ENCODE data around the gene COLEC12.

The COLEC12 gene

DNA sequence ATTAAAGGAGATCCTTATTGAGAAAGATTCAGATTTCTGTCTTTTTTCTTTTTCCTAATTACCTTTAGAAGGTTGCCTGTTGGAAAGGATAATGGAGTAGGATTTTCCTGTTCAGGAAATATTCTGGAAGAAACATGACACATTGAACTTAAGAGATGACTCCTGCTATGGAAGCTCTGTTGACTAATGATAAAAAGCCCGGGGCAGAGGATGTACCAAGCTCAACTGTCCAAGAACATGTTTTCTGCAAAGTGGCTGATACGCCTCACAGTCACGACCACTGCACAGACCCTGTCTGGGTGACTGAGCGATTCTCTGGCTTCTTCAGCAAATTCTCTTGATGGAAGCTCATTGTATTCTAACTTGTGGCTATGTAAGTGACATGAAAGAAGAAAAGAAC lies 146.5 kb downstream of the COLEC12 start:
- DNase-seq = no peak

DNA sequence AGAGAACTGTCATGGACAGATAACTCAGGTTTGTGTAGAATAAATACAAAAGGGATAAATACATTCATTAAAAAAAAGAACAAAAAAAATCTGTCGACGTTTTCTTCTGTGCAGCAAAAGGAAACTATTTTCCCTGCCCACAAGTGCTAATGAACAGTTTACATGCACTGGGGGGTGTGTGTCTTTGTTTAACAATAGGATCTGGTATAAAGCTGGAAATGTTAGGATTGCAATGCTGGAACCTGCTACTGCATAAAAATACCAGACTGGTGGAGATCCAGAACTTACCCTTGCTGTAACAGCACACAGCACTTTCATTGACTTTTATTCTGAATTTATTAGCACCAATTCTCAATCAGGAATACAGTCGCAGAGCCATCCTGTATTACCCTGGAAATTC lies 148.1 kb downstream of the COLEC12 start:
- DNase-seq = no peak

DNA sequence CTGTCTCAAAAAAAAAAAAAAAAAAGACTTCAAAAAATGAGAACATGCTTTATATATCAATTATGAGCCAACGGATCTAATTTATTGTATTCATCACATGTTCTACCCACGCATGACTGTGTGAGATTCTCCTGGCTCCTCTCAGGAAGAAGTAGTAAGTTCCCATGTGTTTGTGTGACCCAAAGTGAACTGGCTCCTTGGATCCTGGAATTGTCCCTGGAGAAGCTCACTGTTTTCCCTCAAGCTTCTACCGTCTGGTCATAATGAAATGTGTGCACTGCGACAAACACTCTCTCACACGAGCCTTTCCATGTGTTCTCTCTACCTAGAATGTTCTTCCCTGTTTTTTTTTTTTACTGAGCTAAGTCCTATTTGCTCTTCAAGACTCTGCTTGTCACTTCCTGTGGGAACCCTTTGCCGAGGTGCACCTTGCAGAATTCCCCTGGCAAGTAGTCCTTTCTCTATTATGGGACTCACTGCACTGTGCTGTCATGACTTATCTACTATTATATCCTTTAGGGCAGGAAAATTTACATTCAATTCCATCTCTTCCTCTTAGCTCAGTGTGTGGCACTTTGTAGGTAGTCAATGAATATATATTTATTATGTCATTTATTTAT lies 149.4 kb downstream of the COLEC12 start:
- no peak for DNase-seq

DNA sequence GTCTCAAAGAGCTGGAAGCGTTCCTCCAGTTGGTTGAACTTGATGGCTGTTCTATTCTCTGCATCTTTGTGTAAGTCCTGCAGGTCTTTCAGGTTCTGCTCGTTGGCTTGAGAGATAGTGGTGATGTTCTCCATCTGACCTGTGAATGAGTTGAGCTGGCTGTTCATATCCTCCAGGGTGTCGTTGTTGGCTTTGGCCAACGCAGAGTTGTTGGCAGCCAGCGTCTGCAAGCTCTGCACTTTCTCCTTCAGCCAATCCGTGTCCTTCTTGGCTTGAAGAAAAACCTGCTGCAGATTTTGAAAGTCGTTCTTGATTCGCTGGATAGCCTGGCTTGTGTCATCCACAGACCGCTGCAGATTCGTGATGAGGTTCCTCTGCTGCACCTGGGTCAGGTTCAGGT lies 153.9 kb downstream of the COLEC12 start:
- no peak for DNase-seq

DNA sequence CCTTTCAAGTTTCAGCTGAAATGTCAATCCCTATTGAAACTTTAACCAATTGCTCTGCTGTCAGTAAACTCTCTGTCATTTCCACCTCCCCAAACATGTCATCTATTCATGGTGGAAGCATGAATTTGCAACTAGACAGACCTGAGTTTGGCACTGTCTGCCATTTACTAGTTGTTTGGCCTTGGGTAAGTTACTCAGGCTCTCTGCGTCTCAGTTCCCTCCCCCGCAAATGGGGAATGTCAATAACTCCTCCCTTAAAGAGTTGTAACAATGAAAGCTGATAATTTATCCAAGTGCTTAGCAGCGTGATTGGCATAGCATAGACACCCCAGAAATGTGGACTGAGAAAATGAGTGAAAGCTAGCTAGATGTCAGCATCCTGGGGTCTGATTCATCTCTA lies 159.4 kb downstream of the COLEC12 start:
- no peak for DNase-seq

DNA sequence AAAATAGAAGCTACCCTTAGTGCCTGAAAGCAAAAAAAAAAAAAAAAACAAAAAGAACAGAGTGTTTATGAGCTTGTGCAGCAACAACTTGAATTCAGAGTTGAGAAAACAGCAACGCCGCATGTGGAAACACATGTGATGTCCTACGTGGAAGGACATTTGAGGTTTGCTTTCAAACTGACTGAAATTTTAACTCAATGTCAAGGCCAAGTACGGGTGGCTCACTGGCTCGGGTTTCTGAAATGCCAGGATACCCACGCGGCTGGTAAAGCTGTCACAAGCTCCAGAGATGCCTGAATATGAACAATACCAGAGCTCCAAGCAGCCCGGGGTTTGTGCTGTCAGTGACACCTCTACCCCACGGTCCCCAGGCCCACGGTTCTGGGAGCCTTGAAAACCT lies 160.5 kb downstream of the COLEC12 start:
- DNase-seq = no peak

DNA sequence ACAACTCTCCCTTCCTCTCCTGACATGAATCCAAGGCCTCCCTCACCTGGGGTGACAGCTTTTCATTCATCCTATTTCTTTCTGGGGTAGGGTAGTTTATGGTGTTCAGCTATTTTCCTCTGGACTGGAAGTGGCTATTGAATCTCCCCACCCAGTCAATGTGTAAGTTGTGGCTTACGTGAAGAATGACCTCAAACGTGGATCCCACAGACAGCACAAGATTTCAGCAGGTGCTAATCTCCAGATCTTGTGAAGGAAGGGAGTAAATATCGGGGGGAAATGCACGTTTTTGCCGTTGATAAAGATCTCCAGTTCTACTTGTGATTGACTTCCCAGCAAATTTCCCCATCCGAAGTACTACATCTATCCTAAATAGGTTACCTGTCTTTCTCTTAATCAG lies 161.3 kb downstream of the COLEC12 start:
- DNase-seq = no peak

DNA sequence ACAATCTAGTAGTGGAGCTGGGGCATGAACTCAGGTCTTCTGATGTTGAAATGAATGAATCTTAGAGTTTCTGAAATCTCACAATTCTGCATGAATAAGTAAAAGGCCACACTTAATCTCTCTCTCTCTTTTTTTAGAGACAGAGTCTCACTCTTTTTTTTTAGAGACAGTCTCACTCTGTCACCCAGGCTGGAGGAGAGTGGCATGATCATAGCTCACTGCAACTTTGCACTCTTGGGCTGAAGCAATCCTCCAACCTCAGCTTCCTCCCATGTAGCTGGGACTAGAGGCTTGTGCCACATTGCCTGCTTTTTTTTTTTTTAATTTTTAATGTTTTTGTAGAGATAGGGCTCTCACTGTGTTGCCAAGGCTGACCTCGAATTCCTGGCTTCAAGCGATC lies 163.8 kb downstream of the COLEC12 start:
- DNase-seq = no peak

DNA sequence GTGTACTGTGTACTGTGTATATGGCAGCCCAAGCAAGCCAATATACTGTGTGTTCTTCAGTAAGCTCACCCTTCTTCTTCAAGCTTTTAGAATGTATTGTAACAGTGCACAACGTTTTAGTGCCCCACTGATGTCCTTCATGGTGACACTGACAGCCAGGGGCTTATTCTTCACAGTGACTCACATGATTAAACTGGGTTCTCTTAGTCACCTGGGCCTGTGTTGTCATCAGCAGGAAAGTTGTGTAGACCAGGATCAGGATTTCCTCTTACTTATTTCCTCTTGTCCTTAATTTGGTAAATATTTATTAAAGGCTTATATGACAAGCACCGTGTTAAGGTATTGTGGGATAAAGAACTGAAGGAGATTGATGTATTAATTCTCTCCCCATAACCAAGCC lies 164.8 kb downstream of the COLEC12 start:
- no peak for DNase-seq

DNA sequence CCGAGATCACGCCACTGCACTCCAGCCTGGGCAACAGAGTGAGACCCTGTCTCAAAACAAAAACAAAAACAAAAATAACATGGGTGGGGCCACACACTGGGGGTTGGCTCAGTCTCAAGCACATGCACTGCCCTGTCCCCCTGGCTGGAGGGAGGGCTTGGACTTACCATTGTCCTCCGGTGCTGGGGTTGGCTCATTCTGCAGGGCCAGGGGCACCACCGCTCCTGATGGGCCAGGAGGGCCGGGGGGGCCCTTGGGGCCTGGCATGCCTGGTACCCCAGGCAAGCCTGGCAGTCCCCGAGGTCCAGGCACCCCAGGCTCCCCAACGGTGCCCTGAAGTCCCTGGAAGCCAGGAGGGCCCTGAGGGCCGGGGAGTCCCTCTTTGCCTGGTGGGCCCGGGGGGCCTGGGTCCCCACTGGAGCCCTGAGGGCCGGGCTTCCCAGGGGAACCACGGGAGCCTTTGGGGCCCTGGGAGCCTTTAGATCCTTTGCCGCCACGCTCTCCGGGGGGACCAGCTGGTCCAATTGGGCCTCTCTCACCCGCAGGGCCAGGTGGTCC lies 165.8 kb downstream of the COLEC12 start:
- no peak for DNase-seq

DNA sequence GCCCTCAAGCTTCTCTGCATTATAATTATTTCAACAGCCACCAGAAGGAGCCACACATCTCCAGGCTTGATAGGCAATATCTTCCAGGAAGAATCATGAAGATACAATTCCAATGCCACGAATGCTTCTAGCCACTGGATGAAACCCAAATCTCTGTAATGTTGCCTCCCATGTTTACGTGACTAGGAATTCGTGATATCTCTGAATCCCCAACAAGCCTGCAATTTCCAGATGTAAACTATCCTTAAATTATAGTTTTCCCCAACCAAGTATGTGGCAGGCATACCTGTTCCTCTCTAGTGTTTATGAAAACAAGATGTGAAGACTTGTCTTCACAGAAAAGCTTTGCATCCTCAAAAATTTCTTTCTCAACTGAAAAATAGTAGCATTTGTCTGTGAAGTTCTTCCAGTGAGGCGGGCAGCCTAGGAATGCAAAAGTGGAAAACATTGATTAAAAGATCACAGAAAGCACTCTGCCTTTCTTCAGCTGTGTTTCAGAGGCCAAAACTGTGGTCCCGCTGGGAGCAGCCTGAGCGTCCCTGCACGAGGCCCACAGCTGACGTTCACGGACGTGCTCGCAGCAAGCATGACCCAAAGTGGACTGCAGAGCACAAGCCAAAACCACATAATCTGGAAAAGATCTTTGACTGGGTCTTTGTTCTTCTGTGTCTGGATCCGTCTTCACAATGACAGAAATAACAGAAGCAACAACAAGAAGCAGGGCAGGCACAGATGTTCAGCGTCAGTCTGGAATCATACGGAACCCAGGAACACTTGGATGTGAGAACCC lies 167.6 kb downstream of the COLEC12 start:
- no peak for DNase-seq

DNA sequence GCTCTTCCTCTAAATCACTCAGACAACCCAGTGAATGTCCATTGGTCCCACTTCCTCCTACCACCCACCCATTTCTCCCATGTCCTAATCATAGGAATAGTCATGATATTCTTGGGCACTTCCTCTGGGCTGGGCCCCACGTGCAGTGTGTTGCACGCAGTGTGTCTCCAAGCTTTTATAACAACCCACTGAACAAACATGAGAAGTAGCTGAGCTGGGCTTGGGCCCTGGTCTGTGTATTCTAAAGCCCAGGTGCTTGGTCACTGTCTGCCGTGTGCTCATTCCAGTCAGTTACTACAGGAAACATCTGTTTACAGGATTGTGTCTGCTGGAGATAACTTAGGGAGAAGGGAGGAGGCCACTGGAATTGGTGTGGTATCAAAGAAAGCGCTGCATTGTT lies 168.5 kb downstream of the COLEC12 start:
- DNase-seq = no peak

DNA sequence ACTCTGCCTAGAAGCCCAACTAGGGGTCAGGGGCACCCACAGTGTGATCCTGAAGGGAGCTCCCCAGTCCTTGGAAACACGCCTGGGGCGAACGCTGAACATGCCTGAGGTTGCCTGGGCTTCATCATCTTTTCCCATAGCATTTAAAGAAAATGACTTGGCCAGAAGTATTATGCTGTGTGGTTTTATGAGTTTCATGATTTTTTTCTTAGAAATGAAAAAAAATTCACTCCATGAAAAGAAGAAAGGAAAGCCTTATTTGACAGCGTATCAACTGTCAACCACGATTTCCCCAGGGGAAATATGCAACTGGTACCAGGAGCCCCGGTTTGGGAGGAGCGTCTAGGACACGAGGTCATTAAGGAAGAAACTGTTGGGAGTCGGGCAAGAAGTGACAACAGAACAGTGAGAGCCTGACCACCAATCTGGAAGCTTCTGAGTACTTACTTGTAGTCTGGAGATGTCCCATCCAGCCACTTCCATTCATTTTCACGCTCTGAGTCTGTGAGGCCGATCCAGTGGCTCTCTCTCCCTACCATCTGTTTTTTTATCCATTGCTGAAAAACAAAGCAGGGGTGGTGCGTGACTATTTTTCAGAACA lies 169.2 kb downstream of the COLEC12 start:
- no peak for DNase-seq

DNA sequence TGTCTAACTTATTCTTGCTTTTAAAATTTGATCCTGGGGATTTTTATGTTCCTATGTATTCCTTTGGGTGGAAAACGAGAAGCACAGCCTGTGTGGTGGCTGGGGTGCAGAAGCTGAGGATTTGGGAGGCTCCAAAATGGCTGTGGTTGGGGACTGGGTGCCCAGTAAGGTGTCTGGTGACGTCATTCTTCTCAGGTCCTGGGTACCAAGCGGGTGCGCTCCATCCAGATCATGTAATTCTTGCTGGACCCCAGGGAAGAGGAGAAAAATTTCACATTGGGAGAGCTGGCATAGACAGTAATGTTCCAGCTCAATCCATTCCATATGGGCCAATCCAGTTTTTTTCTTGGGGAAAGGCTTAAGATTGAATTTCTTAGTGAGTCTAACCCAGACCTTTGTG lies 171.6 kb downstream of the COLEC12 start:
- no peak for DNase-seq

DNA sequence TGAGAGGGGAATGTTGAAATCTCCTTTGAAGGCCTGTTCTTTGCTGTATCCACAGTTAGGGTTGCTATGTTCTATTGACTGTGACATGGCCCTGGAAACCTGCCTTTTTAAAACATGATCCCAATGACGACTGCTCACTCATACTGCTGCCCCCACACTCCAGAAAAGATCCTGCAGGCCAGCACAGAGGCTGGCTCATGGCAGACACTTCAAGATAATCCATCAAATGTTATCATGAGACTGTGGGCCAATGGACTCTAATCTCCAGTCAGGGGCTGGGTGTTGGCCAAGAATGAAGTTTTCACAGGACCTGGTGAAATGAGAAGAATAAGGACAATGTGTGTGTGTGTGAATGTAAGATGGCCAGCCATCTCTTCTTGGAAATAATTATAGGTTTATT lies 173.7 kb downstream of the COLEC12 start:
- no peak for DNase-seq

DNA sequence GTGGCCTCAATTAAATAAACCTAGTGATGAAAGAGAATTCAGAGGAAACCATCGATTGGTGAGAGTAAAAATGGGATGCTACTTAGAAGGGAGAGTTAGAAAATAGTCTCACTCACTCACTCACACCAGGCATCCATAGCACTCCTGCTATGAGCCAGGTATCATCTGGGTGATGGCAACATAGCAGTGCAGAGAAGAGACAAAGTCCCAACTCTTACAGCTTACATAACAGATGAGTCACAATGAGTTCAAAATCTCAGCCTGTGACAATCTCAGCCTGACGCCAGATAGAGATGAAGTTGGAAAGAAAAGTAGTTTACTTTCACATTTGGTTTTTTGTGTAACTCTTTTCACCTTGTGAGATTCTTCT lies 177.3 kb downstream of the COLEC12 start:
- DNase-seq = no peak

DNA sequence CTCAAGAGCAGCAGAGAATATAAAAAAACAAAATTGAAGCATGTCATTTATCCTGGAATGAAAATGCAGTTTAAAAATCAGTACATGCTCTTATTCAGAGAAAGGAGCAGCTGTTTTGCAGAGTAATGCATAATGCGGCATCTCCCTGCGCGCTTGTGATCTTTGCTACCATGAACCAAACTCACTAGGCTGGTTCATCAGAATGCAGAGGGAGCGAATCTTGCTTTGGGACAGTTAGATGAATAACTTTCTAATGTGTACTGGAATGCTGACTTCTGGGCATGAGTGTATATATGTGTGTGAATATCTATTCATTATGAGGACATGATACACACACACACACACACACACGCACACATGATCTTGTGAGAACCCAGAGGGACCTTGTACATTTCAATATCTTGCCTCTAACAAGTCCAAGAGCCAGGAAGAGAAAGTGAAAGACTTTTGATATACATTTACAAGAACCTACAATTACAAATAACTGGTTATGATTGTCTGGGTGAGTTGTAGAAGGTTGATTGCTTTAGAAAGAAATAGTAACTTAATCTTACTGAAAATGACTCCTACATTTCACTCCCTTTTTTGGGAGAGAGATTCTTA lies 178.5 kb downstream of the COLEC12 start:
- no peak for DNase-seq

DNA sequence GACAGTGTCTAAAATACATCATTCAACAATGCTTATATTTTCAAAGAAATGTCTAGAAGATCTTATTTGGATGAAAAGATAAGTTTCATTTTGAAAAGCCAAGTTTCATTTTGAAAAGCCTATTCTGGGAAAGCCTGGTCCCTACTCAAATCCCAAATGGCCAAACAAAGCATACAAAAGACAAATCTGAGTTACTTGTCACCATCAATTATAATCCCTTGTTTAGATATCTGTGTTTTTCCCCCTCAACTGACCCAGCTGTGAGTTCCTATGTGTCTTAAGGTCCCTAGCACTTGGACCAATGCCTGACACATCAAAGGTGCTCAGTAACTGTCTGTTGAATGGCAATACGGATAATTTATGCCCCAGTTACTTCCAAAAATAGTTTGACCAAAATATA lies 180.3 kb downstream of the COLEC12 start:
- DNase-seq = no peak

DNA sequence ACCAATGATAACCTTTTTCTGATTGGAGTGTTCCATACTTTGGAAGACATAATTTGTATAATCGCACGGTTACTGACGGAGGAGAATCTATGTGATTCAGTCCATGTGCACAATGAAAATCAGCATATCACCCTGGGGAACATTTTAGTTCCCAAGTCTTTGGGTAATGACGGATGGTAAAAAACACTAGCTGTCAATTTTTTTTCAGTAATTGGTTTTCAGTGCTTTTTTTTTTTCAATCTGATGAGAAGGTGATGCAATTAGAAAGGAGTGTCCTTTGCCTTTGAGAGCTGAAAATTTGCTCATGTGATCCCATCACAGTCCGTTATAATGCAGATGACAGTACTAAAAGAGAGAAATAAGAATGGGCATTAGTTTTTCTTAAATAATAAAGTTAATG lies 180.8 kb downstream of the COLEC12 start:
- no peak for DNase-seq

DNA sequence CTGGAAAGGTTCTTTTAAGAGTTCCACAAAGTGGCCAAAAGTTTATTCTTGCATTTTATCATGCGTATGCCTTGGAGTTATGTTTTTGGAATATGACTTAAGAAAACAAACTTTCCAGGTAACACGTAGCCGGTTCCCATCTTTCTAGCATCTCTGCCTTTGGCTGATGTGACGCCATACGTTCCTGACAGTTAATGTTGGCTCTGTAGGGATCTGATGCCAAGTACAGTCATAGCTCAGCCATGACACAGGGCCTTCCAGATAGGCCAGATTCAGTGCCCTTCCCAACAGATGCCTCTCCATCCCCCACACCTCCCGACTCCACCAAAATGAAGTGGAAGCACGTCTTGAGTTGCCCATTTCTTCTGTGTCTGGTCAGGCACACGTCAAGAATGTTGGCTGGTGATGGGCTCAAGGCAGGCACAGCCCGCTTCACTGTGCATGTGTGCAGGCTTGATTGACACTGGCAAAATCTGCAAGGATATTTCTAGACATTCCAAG lies 181.7 kb downstream of the COLEC12 start:
- no peak for DNase-seq

DNA sequence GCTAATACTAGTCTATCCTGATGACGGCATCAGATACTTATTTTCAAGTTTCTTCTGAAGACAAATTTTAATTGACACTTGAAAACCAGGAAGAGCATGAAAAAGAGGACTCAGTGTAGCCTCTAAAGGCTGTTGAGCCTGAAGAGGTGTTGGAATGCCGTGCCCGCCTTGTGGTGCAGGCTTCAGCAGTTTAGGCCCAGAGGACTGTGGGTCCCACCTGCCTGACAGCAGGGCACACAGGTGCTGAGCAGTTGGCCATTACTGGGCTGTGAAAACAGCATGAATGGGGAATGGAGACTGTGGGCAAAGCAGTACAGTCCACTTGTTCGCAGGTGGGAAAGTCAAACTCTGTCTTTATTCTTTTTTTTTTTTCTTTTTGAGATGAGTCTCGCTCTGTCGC lies 182.9 kb downstream of the COLEC12 start:
- no peak for DNase-seq

DNA sequence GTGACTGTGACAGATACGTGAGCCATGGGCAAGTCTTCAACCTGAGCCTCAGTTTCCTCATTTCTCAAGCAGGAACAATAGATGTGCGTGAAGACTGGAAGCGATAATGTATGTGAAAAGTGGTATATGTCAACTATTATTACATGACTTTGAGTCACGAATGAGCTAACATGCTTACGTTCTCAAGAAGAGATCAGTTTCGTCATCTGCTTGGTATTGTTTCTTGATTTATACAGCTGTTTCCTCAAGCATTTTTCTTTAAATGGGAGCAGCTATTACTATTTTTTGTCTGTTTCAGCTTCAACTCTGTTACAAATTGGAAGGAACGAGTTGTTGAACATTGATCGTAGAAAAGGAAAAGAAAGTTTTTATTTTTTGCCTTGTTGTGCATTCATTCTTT lies 184.1 kb downstream of the COLEC12 start:
- DNase-seq = no peak

DNA sequence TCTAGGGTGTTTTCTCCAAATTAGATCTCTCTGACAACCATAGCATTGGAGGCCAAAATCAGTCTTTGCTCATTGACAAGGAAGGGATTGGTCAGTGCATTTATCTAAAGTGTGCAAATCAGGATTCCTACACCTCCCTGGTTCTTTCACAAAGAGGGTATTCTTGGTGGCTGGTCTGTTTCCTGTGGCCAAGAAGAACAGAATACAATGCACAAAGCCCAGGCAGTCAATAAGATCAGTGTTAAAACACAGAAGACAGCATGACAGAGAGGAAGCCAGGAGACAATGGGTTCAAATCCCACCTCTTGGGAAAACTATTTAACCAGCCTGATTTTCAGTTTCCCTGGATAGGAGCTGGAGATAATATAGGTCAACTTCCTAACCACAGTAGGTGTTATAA lies 186.6 kb downstream of the COLEC12 start:
- no peak for DNase-seq

DNA sequence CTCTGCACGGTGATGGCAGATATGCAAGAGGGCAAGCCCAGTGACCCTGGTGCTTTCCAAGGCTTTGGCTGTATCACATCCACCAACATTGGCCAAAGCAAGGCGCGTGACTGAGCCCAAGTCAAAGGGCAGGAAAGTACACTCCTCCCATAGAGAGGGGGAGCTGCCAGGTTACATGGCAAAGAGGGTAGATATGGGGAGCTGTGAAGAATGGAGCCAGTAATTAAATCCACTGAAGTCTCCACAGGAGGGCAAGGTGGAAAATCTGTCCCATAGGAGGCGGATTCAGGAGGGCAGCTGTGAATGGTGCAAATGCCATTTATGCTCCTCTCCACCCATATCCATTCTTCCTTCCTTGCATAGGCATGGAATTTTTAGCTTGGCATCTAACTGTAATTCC lies 188.1 kb downstream of the COLEC12 start:
- no peak for DNase-seq
